HepG2 (cell line): ENCODE measurements around the gene WEE1. TPM values are rescaled to one million over a fixed set of nuclear protein-coding genes. Genes with fewer than 3 reads are reported as not detected.

Experiments used
- ATF1 ChIP-seq: IDR thresholded peaks from 2 replicates; pipeline ENCODE4 v1.6.1; 2016; ENCODE audit warnings: mild to moderate bottlenecking, control low read depth
- ATF5 ChIP-seq: sonication (generic); formaldehyde crosslinking; IDR thresholded peaks from 2 replicates; pipeline ENCODE4 v1.4.0; 2020; ENCODE audit warnings: mild to moderate bottlenecking, low read depth, missing genetic modification reagents
- DDIT3 ChIP-seq: sonication (generic); formaldehyde crosslinking; IDR thresholded peaks from 2 replicates; pipeline ENCODE4 v1.4.0; 2020; ENCODE audit warnings: mild to moderate bottlenecking, missing genetic modification reagents
- FOSL2 ChIP-seq: sonication (generic); formaldehyde crosslinking; IDR thresholded peaks from 2 replicates; pipeline ENCODE4 v1.4.0; 2020; ENCODE audit warnings: missing genetic modification reagents
- FOXA1 ChIP-seq, 2 experiments: fragments of 450-650 bp in 1 of 2; sonication (generic) in 1 of 2; formaldehyde crosslinking in 1 of 2; IDR thresholded peaks; 2 replicates each; pipeline versions ENCODE4 v1.4.0 to v1.6.1; 2016 to 2020; ENCODE audit warnings: missing genetic modification reagents in 1 of 2
- HCFC1 ChIP-seq: fragments of 150-350 bp; IDR thresholded peaks from 2 replicates; pipeline ENCODE4 v1.6.1; 2014; ENCODE audit warnings: low read depth, low read length
- HNRNPH1 ChIP-seq: fragments of 200-400 bp; formaldehyde crosslinking; optimal IDR thresholded peaks from 2 replicates; pipeline ENCODE3; 2017; ENCODE audit warnings: mild to moderate bottlenecking, low read depth, low read length
- LBX2 ChIP-seq: sonication (generic); formaldehyde crosslinking; IDR thresholded peaks from 2 replicates; pipeline ENCODE4 v1.5.0; 2020; ENCODE audit warnings: missing genetic modification reagents, mild to moderate bottlenecking, borderline replicate concordance
- MBNL3 ChIP-seq: fragments of 250-450 bp; sonication (Bioruptor Pico); conservative IDR thresholded peaks from 2 replicates; pipeline ENCODE4 v1.8.0; 2022; ENCODE audit warnings: mild to moderate bottlenecking, inconsistent platforms
- PRPF4 ChIP-seq: fragments of 200-400 bp; formaldehyde crosslinking; IDR thresholded peaks from 2 replicates; pipeline ENCODE4 v1.6.1; 2016; ENCODE audit warnings: low read length, low read depth; ENCODE audit not compliant: poor library complexity, severe bottlenecking
- RFX3 ChIP-seq: IDR thresholded peaks from 2 replicates; pipeline ENCODE4 v1.6.1; 2016; ENCODE audit warnings: missing biosample characterization, missing genetic modification reagents
- TARDBP ChIP-seq: sonication (generic); formaldehyde crosslinking; IDR thresholded peaks from 2 replicates; pipeline ENCODE4 v1.8.0; 2022; ENCODE audit warnings: mild to moderate bottlenecking, missing genetic modification reagents
- TRIM24 ChIP-seq: sonication (generic); formaldehyde crosslinking; IDR thresholded peaks from 2 replicates; pipeline ENCODE4 v1.8.0; 2022; ENCODE audit warnings: mild to moderate bottlenecking, missing genetic modification reagents
- ZBTB26 ChIP-seq: IDR thresholded peaks from 2 replicates; pipeline ENCODE4 v1.6.1; 2016; ENCODE audit warnings: missing compliant biosample characterization, missing genetic modification reagents, borderline replicate concordance
- ZMAT5 ChIP-seq: sonication (generic); formaldehyde crosslinking; IDR thresholded peaks from 2 replicates; pipeline ENCODE4 v1.5.0; 2020; ENCODE audit warnings: mild to moderate bottlenecking, low read depth, missing genetic modification reagents, borderline replicate concordance
- ZNF232 ChIP-seq: sonication (generic); formaldehyde crosslinking; IDR thresholded peaks from 2 replicates; pipeline ENCODE4 v1.4.0; 2020; ENCODE audit warnings: missing genetic modification reagents, borderline replicate concordance
- ZNF382 ChIP-seq: sonication (generic); formaldehyde crosslinking; IDR thresholded peaks from 2 replicates; pipeline ENCODE4 v1.5.0; 2020; ENCODE audit warnings: missing genetic modification reagents, mild to moderate bottlenecking, borderline replicate concordance
- ZNF609 ChIP-seq: sonication (generic); formaldehyde crosslinking; IDR thresholded peaks from 2 replicates; pipeline ENCODE4 v1.4.0; 2020; ENCODE audit warnings: mild to moderate bottlenecking, missing genetic modification reagents, borderline replicate concordance
- ZNF740 ChIP-seq: sonication (generic); formaldehyde crosslinking; IDR thresholded peaks from 2 replicates; pipeline ENCODE4 v1.4.0; 2020; ENCODE audit warnings: missing genetic modification reagents
- ZSCAN21 ChIP-seq: sonication (generic); formaldehyde crosslinking; IDR thresholded peaks from 2 replicates; pipeline ENCODE4 v1.8.0; 2022; ENCODE audit warnings: mild to moderate bottlenecking, missing genetic modification reagents, moderate library complexity, borderline replicate concordance
- ZSCAN22 ChIP-seq: sonication (generic); formaldehyde crosslinking; IDR thresholded peaks from 2 replicates; pipeline ENCODE4 v1.4.0; 2020; ENCODE audit warnings: mild to moderate bottlenecking, missing genetic modification reagents
- ZZZ3 ChIP-seq: sonication (generic); formaldehyde crosslinking; IDR thresholded peaks from 2 replicates; pipeline ENCODE4 v1.4.0; 2020; ENCODE audit warnings: missing genetic modification reagents, mild to moderate bottlenecking, borderline replicate concordance
- polyA plus RNA-seq, 8 experiments: library from polyadenylated mRNA; depleted of rRNA in 3 of 8; stranded (reverse) in 7 of 8; unstranded in 1 of 8; fragments of >200 nt; fragmentation: Illumina TruSeq in 4 of 8; extraction: Trizol in 4 of 8; gene quantifications; 2 replicates each; pipeline versions ENCODE4 v1.2.1 to v1.2.3, GENCODE V29; 2011 to 2016; ENCODE audit warnings: low read depth in 4 of 8, missing spikeins in 1 of 8, mixed read lengths in 1 of 8; ENCODE audit not compliant: insufficient read depth in 1 of 8
- total RNA-seq, 5 experiments: library from RNA; depleted of rRNA; stranded (reverse); fragments of >200 nt; fragmentation: Illumina TruSeq; extraction: Trizol; gene quantifications; 2 replicates each; pipeline ENCODE4 v1.2.3, GENCODE V29; 2016; ENCODE audit warnings: low read depth in 1 of 5

Gene WEE1
- total and polyA plus RNA-seq, 2 of the 13 experiments (the other 11 are each of a cell fraction or from before 2014, with no cell fraction given): 31.4 to 63.7 TPM

- TF ChIP-seq ATF1 (CRISPR knock-in tag): no peak
- TF ChIP-seq DDIT3 (CRISPR knock-in tag): no peak
- TF ChIP-seq MBNL3 (CRISPR knock-in tag): no peak
- no peak for TF ChIP-seq TRIM24 (CRISPR knock-in tag)
- TF ChIP-seq PRPF4: no peak
- TF ChIP-seq LBX2 (CRISPR knock-in tag): no peak
- no peak for TF ChIP-seq ZNF382 (CRISPR knock-in tag)
- no peak for TF ChIP-seq HNRNPH1
- TF ChIP-seq ZSCAN21 (CRISPR knock-in tag): no peak
- no peak for TF ChIP-seq HCFC1
- TF ChIP-seq ZNF740 (CRISPR knock-in tag): no peak
- TF ChIP-seq FOSL2: peak; percentile 86
- no peak for TF ChIP-seq ATF5 (CRISPR knock-in tag)
- 0 out of 2 replicates have a peak, but pooled peaks have one; percentile 21 for TF ChIP-seq TARDBP
- TF ChIP-seq ZSCAN22: no peak
- no peak for TF ChIP-seq ZMAT5
- no peak for TF ChIP-seq FOXA1 (IDR thresholded peaks at IDR 0.05)
- TF ChIP-seq FOXA1 (CRISPR knock-in tag; IDR thresholded peaks at IDR 0.05): no peak
- no peak for TF ChIP-seq RFX3 (CRISPR knock-in tag)
- TF ChIP-seq ZNF232 (CRISPR knock-in tag): no peak
- no peak for TF ChIP-seq ZZZ3 (CRISPR knock-in tag)
- TF ChIP-seq ZNF609 (CRISPR knock-in tag): no peak
- TF ChIP-seq ZBTB26 (CRISPR knock-in tag): no peak
Measured at GRCh38 chr11:9606809-9607510, 33.5 kb downstream of the WEE1 start (continued).
